BLaER1 (cell line): ENCODE data around the gene GATAD2B.

ENCODE experiments used
- H3K27ac ChIP-seq: shearing (Covaris generic); formaldehyde crosslinking; 2 replicates; pipeline ENCODE4 v1.8.1; 2022
- H3K27me3 ChIP-seq: shearing (Covaris generic); formaldehyde crosslinking; 2 replicates; pipeline ENCODE4 v1.8.1; 2022
- H3K36me3 ChIP-seq: shearing (Covaris generic); formaldehyde crosslinking; 2 replicates; pipeline ENCODE4 v1.8.1; 2022
- H3K4me1 ChIP-seq: shearing (Covaris generic); formaldehyde crosslinking; 2 replicates; pipeline ENCODE4 v1.8.1; 2022
- H3K4me2 ChIP-seq: shearing (Covaris generic); formaldehyde crosslinking; 2 replicates; pipeline ENCODE4 v1.8.1; 2022
- H3K4me3 ChIP-seq: shearing (Covaris generic); formaldehyde crosslinking; 2 replicates; pipeline ENCODE4 v1.8.1; 2022
- H3K9ac ChIP-seq: shearing (Covaris generic); formaldehyde crosslinking; 2 replicates; pipeline ENCODE4 v1.8.1; 2022
- H3K9me3 ChIP-seq: shearing (Covaris generic); formaldehyde crosslinking; 2 replicates; pipeline ENCODE4 v1.8.1; 2022
- H4K20me1 ChIP-seq: shearing (Covaris generic); formaldehyde crosslinking; 2 replicates; pipeline ENCODE4 v1.8.1; 2022
- Cebpa-rat ChIP-seq: shearing (Covaris generic); IDR thresholded peaks from 2 replicates; pipeline ENCODE4 v1.8.1; 2022

GATAD2B gene

GRCh38 chr1:153831026-153831425 lies 91.7 kb downstream of the GATAD2B start:
- Histone ChIP-seq H3K4me2 (no peak overlapping the region), H3K4me3 (no peak overlapping the region), H3K27me3 (no peaks in the 10 kb centered on the region), H3K9ac (no peak overlapping the region), H3K27ac (no peak overlapping the region), H3K9me3 (no peaks in the 10 kb centered on the region), H4K20me1 (peaks cover 65% of the 10 kb centered on the region), H3K4me1 (peaks cover 8% of the 10 kb centered on the region), H3K36me3 (peaks cover 74% of the 10 kb centered on the region)
- no peak for TF ChIP-seq Cebpa-rat

- Histone ChIP-seq H3K4me2 (no peak overlapping the region), H3K4me3 (no peak overlapping the region), H3K9me3 (no peaks in the 10 kb centered on the region), H3K27me3 (no peaks in the 10 kb centered on the region), H3K27ac (no peak overlapping the region), H3K36me3 (peaks cover 79% of the 10 kb centered on the region), H3K4me1 (peaks cover 22% of the 10 kb centered on the region), H4K20me1 (peaks cover 42% of the 10 kb centered on the region), H3K9ac (no peak overlapping the region)
- no peak for TF ChIP-seq Cebpa-rat
Measured at GRCh38 chr1:153827168-153827964, 95.4 kb downstream of the GATAD2B start.

- Histone ChIP-seq H3K27ac (no peak overlapping the region), H3K27me3 (no peaks in the 10 kb centered on the region), H3K4me3 (no peak overlapping the region), H3K9me3 (no peaks in the 10 kb centered on the region), H3K9ac (no peak overlapping the region), H3K4me1 (no peaks in the 10 kb centered on the region; the same call in 1 of the 2 replicates), H3K4me2 (no peak overlapping the region), H4K20me1 (peaks cover 5% of the 10 kb centered on the region; the same call in 1 of the 2 replicates), H3K36me3 (peaks cover 68% of the 10 kb centered on the region)
- TF ChIP-seq Cebpa-rat: no peak
Measured at GRCh38 chr1:153818876-153819275, 103.9 kb downstream of the GATAD2B start.

GRCh38 chr1:153816283-153816889 lies 106.4 kb downstream of the GATAD2B start:
- Histone ChIP-seq H3K4me1 (peaks cover under 1% of the 10 kb centered on the region; the same call in 1 of the 2 replicates), H3K36me3 (peaks cover 84% of the 10 kb centered on the region), H3K9me3 (no peaks in the 10 kb centered on the region), H3K9ac (no peak overlapping the region), H4K20me1 (0 out of 2 replicates have a peak, but pooled peaks cover 5% of the 10 kb centered on the region), H3K4me2 (no peak overlapping the region), H3K4me3 (no peak overlapping the region), H3K27ac (no peak overlapping the region), H3K27me3 (no peaks in the 10 kb centered on the region)
- no peak for TF ChIP-seq Cebpa-rat

- peaks cover 16% of the 10 kb centered on the region; the same call in 1 of the 2 replicates for H4K20me1 ChIP-seq
- H3K27ac ChIP-seq: no peak overlapping the region
- H3K9me3 ChIP-seq: no peaks in the 10 kb centered on the region
- H3K4me3 ChIP-seq: no peak overlapping the region
- no peak for TF ChIP-seq Cebpa-rat
- no peaks in the 10 kb centered on the region for H3K27me3 ChIP-seq
- peak overlapping the region; percentile 70 for H3K4me2 ChIP-seq
- H3K9ac ChIP-seq: peak overlapping the region; percentile 56; the same call in 1 of the 2 replicates
- peaks cover 61% of the 10 kb centered on the region for H3K4me1 ChIP-seq
- peaks cover 61% of the 10 kb centered on the region for H3K36me3 ChIP-seq
Measured at GRCh38 chr1:153805886-153806719, 116.7 kb downstream of the GATAD2B start.

GRCh38 chr1:153805042-153805745 lies 117.6 kb downstream of the GATAD2B start:
- Histone ChIP-seq H3K27ac (peak overlapping the region; percentile 20; the same call in 1 of the 2 replicates), H3K27me3 (no peaks in the 10 kb centered on the region), H3K9ac (peak overlapping the region; percentile 56; the same call in 1 of the 2 replicates), H3K4me2 (peak overlapping the region; percentile 70), H3K4me3 (no peak overlapping the region), H3K36me3 (peaks cover 54% of the 10 kb centered on the region), H3K9me3 (no peaks in the 10 kb centered on the region), H4K20me1 (peaks cover 16% of the 10 kb centered on the region; the same call in 1 of the 2 replicates), H3K4me1 (peaks cover 56% of the 10 kb centered on the region)
- TF ChIP-seq Cebpa-rat: no peak

GRCh38 chr1:153804112-153804511 lies 118.7 kb downstream of the GATAD2B start:
- Histone ChIP-seq H3K9ac (peak overlapping the region; percentile 39), H3K4me2 (peak overlapping the region; percentile 87), H3K4me1 (peaks cover 53% of the 10 kb centered on the region), H3K36me3 (peaks cover 49% of the 10 kb centered on the region), H3K4me3 (peak overlapping the region; percentile 37; the same call in 1 of the 2 replicates), H3K9me3 (no peaks in the 10 kb centered on the region), H4K20me1 (peaks cover 16% of the 10 kb centered on the region; the same call in 1 of the 2 replicates), H3K27ac (peak overlapping the region; percentile 81), H3K27me3 (no peaks in the 10 kb centered on the region)
- no peak for TF ChIP-seq Cebpa-rat

- TF ChIP-seq Cebpa-rat: no peak
- Histone ChIP-seq H3K36me3 (peaks cover 44% of the 10 kb centered on the region), H3K4me1 (peaks cover 53% of the 10 kb centered on the region)
Measured at GRCh38 chr1:153803470-153804056, 119.2 kb downstream of the GATAD2B start.

More at GRCh38 chr1:153803470-153804056, 119.2 kb downstream of the GATAD2B start:
- H3K27me3 ChIP-seq: no peaks in the 10 kb centered on the region
- H3K4me3 ChIP-seq: peak overlapping the region; percentile 37; the same call in 1 of the 2 replicates
- peak overlapping the region; percentile 87 for H3K4me2 ChIP-seq
- peak overlapping the region; percentile 81 for H3K27ac ChIP-seq
- no peaks in the 10 kb centered on the region for H3K9me3 ChIP-seq
- H4K20me1 ChIP-seq: peaks cover 16% of the 10 kb centered on the region; the same call in 1 of the 2 replicates
- peak overlapping the region; percentile 39 for H3K9ac ChIP-seq
